ENCODE data around the gene EEF1G.
A peak's percentile ranks its signal among the peaks of the same experiment; 100 is the strongest.
"Not testable (repeated sequence)": the region's sequence is repeated elsewhere in the genome, so short reads cannot be mapped to it uniquely, and the experiment has no call there.

The EEF1G gene

DNA sequence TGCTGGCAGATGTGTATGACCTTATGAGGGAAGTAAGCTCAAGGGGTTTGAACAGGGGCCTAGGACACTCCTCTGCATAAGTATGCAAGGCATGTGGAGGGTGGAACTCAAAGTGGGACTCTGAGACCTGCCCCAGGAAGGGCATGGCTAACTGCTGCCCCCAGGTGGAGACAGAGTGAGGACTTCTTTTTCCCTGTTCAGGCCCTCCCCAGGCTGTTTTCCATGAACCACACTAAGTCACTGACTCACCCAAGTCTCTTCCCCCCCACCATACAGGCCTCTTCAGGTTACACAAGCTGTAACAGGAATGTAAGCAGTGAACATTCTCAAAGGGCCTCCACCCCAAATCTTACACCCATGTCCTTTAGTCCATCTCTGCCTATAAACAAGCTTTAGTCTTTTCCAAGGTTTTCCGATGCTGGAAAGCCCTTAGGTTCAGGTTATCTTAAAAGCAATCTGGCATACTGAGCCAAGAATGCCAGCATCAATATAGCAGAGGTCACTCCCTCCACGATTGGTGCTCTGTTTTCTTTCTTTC lies 13.1 kb downstream of the EEF1G start:
- no peaks in the 10 kb centered on the region for H3K9me3 Mint-ChIP-seq
- no peak overlapping the region for H3K4me3 Mint-ChIP-seq
- peaks cover 51 to 78% of the 10 kb centered on the region in 2 donors for H3K4me1 Mint-ChIP-seq
- H3K27me3 Mint-ChIP-seq: no peaks in the 10 kb centered on the region
- DNase-seq: no peak
- ATAC-seq (replicated peaks): peak; percentile 13 to 17
- H3K27ac Mint-ChIP-seq: peak overlapping the region; percentile 84
- H3K36me3 Mint-ChIP-seq: peaks cover 30 to 53% of the 10 kb centered on the region in 2 donors

DNA sequence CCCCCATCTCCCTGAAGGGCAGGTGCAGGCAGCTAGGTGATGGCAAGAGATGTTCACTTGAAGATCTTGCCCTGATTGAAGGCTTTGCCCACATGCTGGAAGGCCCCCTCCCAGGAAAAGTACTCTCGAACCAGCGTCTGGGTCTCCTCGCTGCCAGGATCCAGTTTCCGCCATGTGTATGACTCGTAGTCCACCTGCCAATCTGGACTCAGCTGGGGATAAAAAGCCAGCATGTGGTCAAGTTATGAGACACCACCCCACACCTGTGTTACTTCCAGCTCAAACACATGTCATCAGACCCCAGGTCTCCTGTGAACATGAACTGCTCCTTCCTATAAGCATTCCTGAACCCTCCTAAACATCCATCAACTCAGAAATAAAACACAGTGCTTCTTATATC lies 14.1 kb downstream of the EEF1G start:
- not testable (repeated sequence) for H3K4me3 Mint-ChIP-seq; H3K9me3 Mint-ChIP-seq; ATAC-seq (replicated peaks); H3K27me3 Mint-ChIP-seq; DNase-seq
- H3K27ac Mint-ChIP-seq: peak overlapping the region; percentile 72
- peaks cover 25 to 54% of the 10 kb centered on the region in 2 donors for H3K36me3 Mint-ChIP-seq
- H3K4me1 Mint-ChIP-seq: peaks cover 53 to 80% of the 10 kb centered on the region in 2 donors

DNA sequence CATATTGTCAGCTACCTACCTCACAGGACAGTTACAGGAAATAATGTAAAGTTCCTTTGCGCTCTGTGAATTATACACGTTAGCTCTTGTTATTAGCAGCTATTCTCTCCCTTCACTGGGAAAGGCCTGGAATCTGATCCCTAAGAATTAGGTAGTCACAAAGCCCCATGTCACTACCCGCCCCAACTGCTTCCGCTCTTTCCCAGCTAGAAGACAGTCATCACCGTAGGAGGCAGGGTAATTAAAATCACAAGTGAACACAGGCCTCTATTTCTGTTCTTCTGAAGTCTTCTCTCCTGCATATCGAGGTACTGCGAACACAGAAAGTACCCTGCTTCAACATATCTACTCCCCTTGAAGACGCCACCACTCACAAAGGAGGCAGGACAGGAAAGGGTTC lies 14.5 kb downstream of the EEF1G start:
- Mint-ChIP-seq H3K9me3 (no peaks in the 10 kb centered on the region), H3K4me1 (peaks cover 57 to 84% of the 10 kb centered on the region in 2 donors), H3K27ac (peak overlapping the region; percentile 72), H3K27me3 (no peaks in the 10 kb centered on the region), H3K36me3 (peaks cover 28 to 58% of the 10 kb centered on the region in 2 donors), H3K4me3 (no peak overlapping the region)
- no peak for ATAC-seq (replicated peaks)
- no peak for DNase-seq

DNA sequence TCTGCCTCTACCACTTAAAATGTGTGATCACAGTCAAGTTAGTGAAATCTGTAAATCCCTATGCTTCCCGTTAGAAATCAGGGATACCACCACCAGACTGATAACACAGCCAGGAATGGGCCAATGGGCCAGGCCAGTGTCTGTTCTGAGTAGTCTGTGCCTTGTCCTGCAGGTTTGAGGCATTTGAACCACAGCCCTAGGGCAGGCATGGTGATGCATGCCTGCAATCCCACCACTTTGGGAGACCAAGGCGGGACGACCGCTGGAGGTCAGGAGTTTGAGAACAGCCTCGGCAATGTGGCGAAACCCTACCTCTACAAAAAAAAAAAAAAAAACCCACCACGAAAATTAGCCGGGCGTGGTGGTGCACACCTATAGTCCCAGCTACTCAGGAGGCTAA lies 15.0 kb downstream of the EEF1G start:
- Mint-ChIP-seq H3K4me3 (no peak overlapping the region), H3K27ac (peak overlapping the region; percentile 72), H3K36me3 (peaks cover 27 to 56% of the 10 kb centered on the region in 2 donors)

DNA sequence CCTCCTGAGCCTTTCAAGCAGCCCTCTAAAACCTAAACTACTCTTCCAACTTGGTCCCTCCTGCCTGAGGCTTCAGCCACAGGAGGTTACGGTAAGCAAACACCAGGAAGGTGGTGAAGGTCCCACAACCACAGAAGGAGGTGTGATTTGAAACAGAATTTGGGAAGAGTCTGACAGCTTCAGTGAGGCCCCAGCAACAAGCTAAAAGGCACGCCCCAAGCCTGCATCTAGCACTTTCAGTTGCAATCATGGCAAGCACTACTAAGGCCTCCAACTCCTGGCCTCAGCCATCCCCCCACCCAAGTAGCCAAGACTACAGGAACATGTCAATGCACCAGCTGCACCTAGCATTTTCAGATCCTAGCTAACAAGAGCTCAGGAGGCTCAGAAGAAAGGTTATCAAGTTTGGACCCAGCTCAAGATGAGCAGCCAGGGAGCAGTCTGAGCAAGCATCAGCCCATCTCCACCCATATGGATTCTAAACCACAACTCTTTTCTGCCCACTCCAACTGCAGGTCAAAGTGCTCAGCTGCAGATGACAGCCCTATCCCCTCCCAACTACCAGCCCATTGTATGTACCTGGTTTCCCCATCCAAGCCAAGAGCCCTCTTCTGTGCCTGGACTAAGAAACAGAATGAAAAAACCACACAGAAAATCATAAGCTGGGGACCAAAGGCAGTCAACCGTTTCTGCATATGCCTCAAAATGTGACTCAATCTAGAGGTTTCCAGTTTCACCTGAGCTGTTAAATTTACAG lies 16.6 kb downstream of the EEF1G start:
- peak overlapping the region; percentile 98 for H3K27ac Mint-ChIP-seq
- peaks cover 70 to 92% of the 10 kb centered on the region in 2 donors for H3K4me1 Mint-ChIP-seq
- DNase-seq: no peak
- H3K36me3 Mint-ChIP-seq: peaks cover 31 to 59% of the 10 kb centered on the region in 2 donors
- H3K4me3 Mint-ChIP-seq: peak overlapping the region; percentile 77
- H3K9me3 Mint-ChIP-seq: peaks cover 2 to 4% of the 10 kb centered on the region in 2 donors
- ATAC-seq (replicated peaks): no peak
- no peaks in the 10 kb centered on the region for H3K27me3 Mint-ChIP-seq

More for the DNA sequence above, 15.0 kb downstream of the EEF1G start:
- no peak for ATAC-seq (replicated peaks)
- Mint-ChIP-seq H3K4me1 (peaks cover 60 to 85% of the 10 kb centered on the region in 2 donors), H3K27me3 (no peaks in the 10 kb centered on the region), H3K9me3 (no peaks in the 10 kb centered on the region)
- DNase-seq: no peak

DNA sequence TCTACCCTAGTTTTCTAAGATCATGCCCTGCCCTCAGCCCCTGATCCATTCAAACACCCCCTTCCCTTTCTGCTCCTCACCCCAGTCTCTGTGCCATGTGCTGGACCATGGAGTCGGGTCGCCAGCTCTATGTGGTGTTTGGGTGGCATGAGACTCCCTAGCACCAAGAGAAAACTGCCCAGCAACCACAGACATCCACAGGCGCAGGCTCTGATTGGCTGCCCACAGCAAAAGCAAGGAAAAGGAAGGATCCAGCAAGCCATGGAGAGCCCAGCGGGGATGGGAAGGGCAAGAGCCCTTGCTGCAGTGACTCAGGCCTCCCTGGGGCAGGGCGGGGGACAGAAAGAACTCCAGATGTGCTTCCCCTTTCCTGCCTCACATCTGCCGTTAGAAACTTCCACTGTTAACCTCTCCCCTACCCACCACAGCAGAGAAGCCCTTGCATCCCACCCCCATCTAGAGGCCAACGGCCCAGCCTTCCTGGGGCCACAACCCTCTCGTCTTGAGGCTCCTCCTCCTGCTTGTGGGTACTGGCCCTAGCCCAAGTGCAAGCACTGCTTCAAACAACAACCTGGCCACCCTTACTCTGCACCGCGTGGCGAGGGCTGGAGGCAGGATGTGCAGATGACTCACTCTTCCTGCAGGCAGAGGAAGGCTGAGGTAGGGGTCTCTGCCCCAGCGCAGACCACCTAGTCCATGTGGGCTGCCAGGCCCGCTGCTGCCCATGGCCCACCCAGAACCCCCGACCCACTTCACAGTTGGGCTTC lies 17.4 kb downstream of the EEF1G start:
- H3K27ac Mint-ChIP-seq: peak overlapping the region; percentile 98
- H3K4me1 Mint-ChIP-seq: peaks cover 74 to 91% of the 10 kb centered on the region in 2 donors
- no peaks in the 10 kb centered on the region for H3K27me3 Mint-ChIP-seq
- peak; percentile 58 to 61 for ATAC-seq (replicated peaks)
- peak; percentile 79 for DNase-seq
- H3K4me3 Mint-ChIP-seq: peak overlapping the region; percentile 77
- H3K9me3 Mint-ChIP-seq: peaks cover 2 to 4% of the 10 kb centered on the region in 2 donors
- peaks cover 28 to 52% of the 10 kb centered on the region in 2 donors for H3K36me3 Mint-ChIP-seq

DNA sequence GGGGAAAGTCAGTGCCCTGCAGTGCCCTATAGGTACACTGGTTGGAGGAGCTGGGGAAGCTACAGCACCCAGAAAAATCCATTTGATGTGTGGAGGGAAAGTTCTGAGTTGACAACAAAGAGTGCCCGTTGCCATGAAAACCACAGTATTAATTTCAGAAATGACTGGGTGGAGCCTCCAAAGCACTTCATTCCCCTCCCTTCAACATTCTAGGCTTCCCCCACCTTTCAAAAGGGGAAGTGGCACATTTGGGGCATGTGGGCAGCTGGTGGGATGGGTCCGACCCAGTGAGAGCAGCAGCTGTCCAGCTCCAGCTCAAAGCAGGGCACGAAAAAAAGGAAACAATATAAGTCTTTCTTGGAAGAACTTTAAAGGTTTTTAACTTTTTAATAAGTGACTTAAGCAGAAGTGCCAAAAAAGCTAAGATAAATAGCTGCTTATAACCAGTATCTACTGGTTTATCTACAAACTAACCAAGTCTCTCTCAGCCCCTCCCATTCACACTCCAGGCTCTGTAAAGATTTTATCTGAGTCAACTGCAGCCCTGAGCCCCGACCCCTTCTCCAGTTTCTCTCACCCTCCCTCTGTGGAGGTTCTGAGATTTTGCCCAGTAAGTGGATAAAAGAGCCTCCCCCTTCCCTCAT lies 18.1 kb downstream of the EEF1G start:
- H3K4me3 Mint-ChIP-seq: peak overlapping the region; percentile 77
- peaks cover 78 to 92% of the 10 kb centered on the region in 2 donors for H3K4me1 Mint-ChIP-seq
- peak; percentile 58 to 66 for ATAC-seq (replicated peaks)
- no peaks in the 10 kb centered on the region for H3K27me3 Mint-ChIP-seq
- H3K36me3 Mint-ChIP-seq: peaks cover 27 to 46% of the 10 kb centered on the region in 2 donors
- H3K9me3 Mint-ChIP-seq: peaks cover 2 to 4% of the 10 kb centered on the region in 2 donors
- peak overlapping the region; percentile 98 for H3K27ac Mint-ChIP-seq
- DNase-seq: peak; percentile 87

DNA sequence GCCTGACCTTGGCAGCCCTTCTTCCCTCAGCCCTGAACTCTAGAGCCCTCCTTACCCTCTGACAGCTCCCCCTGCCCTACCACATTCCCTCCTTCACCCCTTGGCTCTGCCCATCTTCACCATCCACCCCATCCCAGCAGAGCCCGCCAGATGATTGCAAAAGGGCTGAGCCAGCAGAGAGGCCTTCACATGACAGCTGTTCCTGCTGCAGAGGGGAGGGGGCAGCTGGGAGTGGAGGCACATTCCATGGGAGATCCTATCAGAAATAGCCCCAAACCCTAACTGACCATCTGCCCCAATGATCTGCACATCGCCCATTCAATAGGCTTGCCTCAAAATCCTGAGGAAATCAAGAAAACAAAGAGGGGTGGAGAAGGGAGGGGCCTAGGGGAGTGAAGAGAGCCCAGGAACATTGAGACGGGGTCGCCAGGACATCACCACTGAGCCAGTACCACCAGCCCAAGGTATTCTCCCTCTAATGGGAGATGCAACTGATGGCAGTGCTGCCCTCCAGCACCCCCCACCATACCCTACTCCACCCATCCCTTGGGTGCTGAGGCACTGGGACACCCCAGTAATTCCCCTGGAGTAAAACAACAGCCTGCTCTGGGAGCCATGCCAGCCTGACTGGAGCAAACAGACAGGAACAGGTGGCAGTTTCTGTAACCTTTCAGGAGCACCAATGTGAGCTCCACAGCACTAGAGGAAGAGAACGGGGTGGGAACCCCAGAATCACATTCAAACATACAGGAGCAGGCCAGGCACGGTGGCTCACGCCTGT lies 19.1 kb downstream of the EEF1G start:
- ATAC-seq (replicated peaks): no peak
- Mint-ChIP-seq H3K27ac (peak overlapping the region; percentile 98), H3K36me3 (peaks cover 19 to 36% of the 10 kb centered on the region in 2 donors), H3K4me3 (peak overlapping the region; percentile 2 to 53), H3K27me3 (no peaks in the 10 kb centered on the region), H3K9me3 (peaks cover 2 to 4% of the 10 kb centered on the region in 2 donors), H3K4me1 (peaks cover 76 to 92% of the 10 kb centered on the region in 2 donors)
- no peak for DNase-seq

DNA sequence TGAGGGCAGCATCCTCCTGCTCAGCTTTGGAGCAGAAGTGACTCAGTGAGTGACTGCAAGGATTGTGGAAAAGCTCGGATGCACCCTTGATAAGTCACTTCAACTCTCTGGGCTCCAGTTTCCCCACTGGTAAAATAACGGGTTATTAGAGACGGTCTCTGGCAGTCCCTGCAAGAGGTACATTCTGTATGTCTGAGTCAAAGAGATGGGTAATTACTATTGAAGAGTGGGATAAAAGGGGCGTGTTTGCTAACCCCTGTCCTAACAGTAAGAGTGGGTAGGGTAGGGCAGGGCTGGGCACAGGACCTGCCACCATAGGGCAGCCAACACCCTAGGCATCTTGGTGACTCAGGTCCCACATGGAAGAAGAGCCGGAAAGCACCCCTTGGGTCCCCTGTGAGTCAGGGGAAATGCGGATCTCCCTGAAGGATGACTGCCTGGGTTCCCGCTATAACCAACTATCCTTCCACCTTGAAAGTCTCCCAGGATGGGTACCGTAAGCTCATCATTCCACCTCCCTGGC lies 19.8 kb downstream of the EEF1G start:
- peaks cover 2 to 4% of the 10 kb centered on the region in 2 donors for H3K9me3 Mint-ChIP-seq
- peaks cover 12 to 29% of the 10 kb centered on the region in 2 donors for H3K36me3 Mint-ChIP-seq
- H3K4me3 Mint-ChIP-seq: peak overlapping the region; percentile 2 to 54
- H3K4me1 Mint-ChIP-seq: peaks cover 74 to 86% of the 10 kb centered on the region in 2 donors
- DNase-seq (no peak), ATAC-seq (replicated peaks) (no peak)
- H3K27ac Mint-ChIP-seq: peak overlapping the region; percentile 98
- no peaks in the 10 kb centered on the region for H3K27me3 Mint-ChIP-seq

DNA sequence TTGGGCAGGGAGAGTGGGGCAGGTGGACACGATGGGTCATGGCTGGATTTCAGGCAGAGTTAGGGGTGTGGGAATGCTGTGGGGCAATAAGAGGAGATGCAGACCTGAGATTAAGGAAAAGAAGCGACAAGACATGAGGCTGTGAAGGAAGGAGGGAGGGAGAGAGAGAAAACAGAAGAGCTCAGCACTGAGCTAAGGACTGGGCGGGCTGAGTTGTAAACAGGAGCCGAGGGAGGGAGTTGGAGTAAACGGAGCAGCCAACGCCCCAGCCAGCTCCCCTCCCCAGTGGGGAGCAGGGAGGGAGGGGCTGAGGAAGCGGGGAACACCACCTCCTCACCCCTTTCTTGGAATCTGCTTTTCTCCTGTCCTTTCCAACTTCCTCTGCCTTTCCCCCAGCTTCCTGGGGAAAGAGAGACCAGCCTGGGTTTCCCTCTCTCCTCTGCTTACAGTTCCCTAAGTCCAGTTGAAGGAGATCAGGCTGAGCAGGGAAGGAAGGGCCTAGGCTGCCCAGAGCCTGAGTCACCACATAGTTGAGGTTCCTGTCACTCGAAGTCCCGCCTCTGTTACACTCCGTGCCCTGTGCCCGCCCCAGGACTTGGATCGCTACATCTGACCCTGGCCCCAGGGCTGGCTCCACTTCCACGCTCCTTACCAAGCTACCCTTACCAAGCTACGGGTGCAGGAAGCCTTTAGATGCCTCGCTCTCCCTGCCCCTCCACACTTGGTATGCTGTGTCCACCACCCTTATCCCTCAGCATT lies 20.4 kb downstream of the EEF1G start:
- Mint-ChIP-seq H3K36me3 (peaks cover 11 to 25% of the 10 kb centered on the region in 2 donors), H3K9me3 (peaks cover 2 to 4% of the 10 kb centered on the region in 2 donors), H3K27me3 (no peaks in the 10 kb centered on the region), H3K27ac (peak overlapping the region; percentile 98), H3K4me1 (peaks cover 75 to 87% of the 10 kb centered on the region in 2 donors), H3K4me3 (peak overlapping the region; percentile 34 to 54)
- no peak for ATAC-seq (replicated peaks)
- DNase-seq: no peak

DNA sequence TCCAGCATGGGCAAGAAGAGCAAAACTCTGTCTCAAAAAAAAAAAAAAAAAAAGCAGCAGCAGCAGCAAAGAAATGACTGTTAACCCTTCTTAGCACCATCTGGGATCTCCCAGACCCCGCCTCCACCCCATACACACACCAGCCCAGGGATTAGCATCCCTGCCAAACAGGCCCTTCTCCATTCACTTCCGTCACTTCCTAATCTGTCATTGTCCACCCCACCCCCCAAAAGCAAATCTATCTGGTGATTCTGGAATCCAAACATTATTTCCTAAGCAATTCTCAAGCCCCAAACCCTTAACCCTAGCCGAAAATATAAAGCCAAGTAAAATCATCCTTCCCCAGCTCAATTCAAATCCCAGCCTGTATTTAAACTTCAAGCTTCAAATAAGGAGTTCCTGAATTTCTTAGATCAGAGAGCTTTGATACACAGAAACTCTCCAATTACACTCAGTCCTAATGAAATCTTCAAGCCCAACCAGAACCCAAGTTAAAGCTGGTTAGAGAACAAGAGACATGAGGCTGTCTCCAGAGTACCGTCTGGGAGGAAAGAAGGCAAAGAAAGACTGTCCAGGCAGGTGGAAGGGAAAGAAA lies 21.1 kb downstream of the EEF1G start:
- Mint-ChIP-seq H3K4me1 (peaks cover 77 to 88% of the 10 kb centered on the region in 2 donors), H3K9me3 (peaks cover 2 to 4% of the 10 kb centered on the region in 2 donors), H3K27me3 (no peaks in the 10 kb centered on the region), H3K36me3 (peaks cover 7 to 22% of the 10 kb centered on the region in 2 donors), H3K4me3 (peak overlapping the region; percentile 34 to 54), H3K27ac (peak overlapping the region; percentile 98)
- ATAC-seq (replicated peaks) (no peak), DNase-seq (no peak)

DNA sequence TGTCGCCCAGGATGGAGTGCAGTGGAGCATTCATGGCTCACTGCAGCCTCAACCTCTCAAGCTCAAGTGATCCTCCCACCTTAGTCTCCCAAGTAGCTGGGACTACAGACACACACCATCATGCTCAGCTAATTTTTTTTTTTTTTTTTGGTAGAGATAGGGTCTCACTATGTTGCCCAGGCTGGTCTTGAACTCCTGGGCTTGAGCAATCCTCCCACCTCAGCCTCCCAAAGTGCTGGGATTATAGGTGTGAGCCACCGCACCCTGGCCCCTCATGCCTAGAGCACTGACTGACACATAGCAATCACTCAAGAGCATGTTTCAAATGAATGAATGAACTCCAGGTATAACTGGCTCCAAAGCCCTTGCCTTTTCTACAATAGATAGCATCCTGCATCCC lies 23.2 kb downstream of the EEF1G start:
- H3K9me3 Mint-ChIP-seq: not testable (repeated sequence)
- H3K4me1 Mint-ChIP-seq: peaks cover 63 to 73% of the 10 kb centered on the region in 2 donors

More for the DNA sequence above, 23.2 kb downstream of the EEF1G start:
- ATAC-seq (replicated peaks); H3K27me3 Mint-ChIP-seq; DNase-seq: not testable (repeated sequence)
- peak overlapping the region in 1 of 2 donors; percentile 3 for H3K4me3 Mint-ChIP-seq
- peaks cover 9 to 17% of the 10 kb centered on the region in 2 donors for H3K36me3 Mint-ChIP-seq
- peak overlapping the region; percentile 98 for H3K27ac Mint-ChIP-seq
